DOHH2 (cell line): Measurements from ENCODE around the gene ATP5PB.

ENCODE experiments used
- H3F3A ChIP-seq: fragments of 200-600 bp; sonication (generic), shearing (Covaris generic); 2 replicates; pipeline ENCODE4 v1.6.0; 2016; ENCODE audit warnings: antibody characterized with exemption, mild to moderate bottlenecking; ENCODE audit not compliant: control insufficient read depth, insufficient read depth
- H3K27ac ChIP-seq: fragments of 200-600 bp; sonication (generic); 2 replicates; pipeline ENCODE4 v1.5.1; 2014; ENCODE audit warnings: low read depth, mild to moderate bottlenecking, low read length, moderate library complexity
- H3K27me3 ChIP-seq: fragments of 200-600 bp; sonication (generic); 2 replicates; pipeline ENCODE4 v1.6.1; 2014; ENCODE audit warnings: mild to moderate bottlenecking, low read length, mixed read lengths; ENCODE audit not compliant: control insufficient read depth
- H3K36me3 ChIP-seq: fragments of 200-600 bp; sonication (generic); 2 replicates; pipeline ENCODE4 v1.6.1; 2014; ENCODE audit warnings: mild to moderate bottlenecking, low read length, moderate library complexity, mixed read lengths; ENCODE audit not compliant: control insufficient read depth
- H3K4me1 ChIP-seq: fragments of 200-600 bp; sonication (generic); 2 replicates; pipeline ENCODE4 v1.6.1; 2014; ENCODE audit warnings: mild to moderate bottlenecking, low read length, mixed read lengths; ENCODE audit not compliant: control insufficient read depth
- H3K4me2 ChIP-seq: fragments of 200-600 bp; sonication (generic); 2 replicates; pipeline ENCODE4 v1.6.0; 2014; ENCODE audit warnings: mild to moderate bottlenecking, low read length, moderate library complexity
- H3K4me3 ChIP-seq: fragments of 200-600 bp; sonication (generic); 2 replicates; pipeline ENCODE4 v1.5.1; 2014; ENCODE audit warnings: mild to moderate bottlenecking, low read length, mixed read lengths
- H3K79me2 ChIP-seq: fragments of 200-600 bp; sonication (generic); 2 replicates; pipeline ENCODE4 v1.6.1; 2014; ENCODE audit warnings: mild to moderate bottlenecking, low read length, mixed read lengths; ENCODE audit not compliant: control insufficient read depth
- H3K9me2 ChIP-seq: fragments of 200-600 bp; sonication (generic); replicated peaks from 2 replicates; pipeline ENCODE4 v1.6.1; 2014; ENCODE audit warnings: mild to moderate bottlenecking, low read length, mixed read lengths; ENCODE audit not compliant: control insufficient read depth
- H3K9me3 ChIP-seq: fragments of 200-600 bp; sonication (generic); 2 replicates; pipeline ENCODE4 v1.6.1; 2014; ENCODE audit warnings: antibody characterized with exemption, low read length, mixed read lengths; ENCODE audit not compliant: control insufficient read depth, insufficient read depth
- H4K20me1 ChIP-seq: fragments of 200-600 bp; sonication (generic); 2 replicates; pipeline ENCODE4 v1.6.0; 2014; ENCODE audit warnings: low read depth, mild to moderate bottlenecking, antibody characterized with exemption, low read length, moderate library complexity; ENCODE audit not compliant: control insufficient read depth, insufficient read depth
- CTCF ChIP-seq: fragments of 200-600 bp; sonication (generic); IDR thresholded peaks from one replicate; pipeline ENCODE4 v1.5.1; 2014; ENCODE audit warnings: antibody characterized with exemption, mild to moderate bottlenecking, low read depth, low read length; ENCODE audit not compliant: poor library complexity, severe bottlenecking
- EZH2phosphoT487 ChIP-seq: fragments of 200-600 bp; sonication (generic); IDR thresholded peaks from 2 replicates; pipeline ENCODE4 v1.6.1; 2017; ENCODE audit warnings: borderline replicate concordance, mild to moderate bottlenecking, antibody characterized with exemption, low read length, moderate library complexity, mixed read lengths

ATP5PB gene

GRCh38 chr1:111471538-111471937 is 22.3 kb downstream of the ATP5PB start:
- peak overlapping the region; percentile 80 for H3K4me2 ChIP-seq
- peak overlapping the region; percentile 63 for H3K4me3 ChIP-seq
- H3K27ac ChIP-seq, result peak overlapping the region; percentile 72
- H3K36me3 ChIP-seq, result peaks cover 17% of the 10 kb centered on the region
- H4K20me1 ChIP-seq, result no peaks in the 10 kb centered on the region
- no peaks in the 10 kb centered on the region for H3K79me2 ChIP-seq
- H3K4me1 ChIP-seq, result peaks cover 56% of the 10 kb centered on the region
- no peaks in the 10 kb centered on the region for H3K9me3 ChIP-seq
- H3K27me3 ChIP-seq, result no peaks in the 10 kb centered on the region
- H3K9me2 ChIP-seq, result no peaks in the 10 kb centered on the region
- H3F3A ChIP-seq, result peaks cover 10% of the 10 kb centered on the region
- TF ChIP-seq EZH2phosphoT487 (no peak), CTCF (no peak)

GRCh38 chr1:111474106-111474505 is 24.8 kb downstream of the ATP5PB start:
- no peak for TF ChIP-seq EZH2phosphoT487
- TF ChIP-seq CTCF, result no peak

GRCh38 chr1:111474521-111474920 is 25.3 kb downstream of the ATP5PB start:
- TF ChIP-seq EZH2phosphoT487, result no peak
- no peak for TF ChIP-seq CTCF
- peak overlapping the region; percentile 66 for H3K4me2 ChIP-seq

More at GRCh38 chr1:111474106-111474505, 24.8 kb downstream of the ATP5PB start:
- Histone ChIP-seq H3K4me1 (peaks cover 70% of the 10 kb centered on the region), H3F3A (peaks cover 10% of the 10 kb centered on the region), H3K4me3 (peak overlapping the region; percentile 53), H3K9me2 (no peaks in the 10 kb centered on the region), H3K79me2 (no peaks in the 10 kb centered on the region), H3K9me3 (no peaks in the 10 kb centered on the region), H3K27me3 (no peaks in the 10 kb centered on the region), H3K4me2 (peak overlapping the region; percentile 66), H3K27ac (no peak overlapping the region), H3K36me3 (peaks cover 17% of the 10 kb centered on the region), H4K20me1 (no peaks in the 10 kb centered on the region)

GRCh38 chr1:111475701-111476100 is 26.4 kb downstream of the ATP5PB start:
- TF ChIP-seq CTCF (no peak), EZH2phosphoT487 (no peak)
- Histone ChIP-seq H4K20me1 (no peaks in the 10 kb centered on the region), H3K9me2 (no peaks in the 10 kb centered on the region), H3K4me3 (0 out of 2 replicates have a peak overlapping the region, but pooled peaks have one; percentile 0), H3K4me1 (peaks cover 56% of the 10 kb centered on the region), H3K36me3 (peaks cover 4% of the 10 kb centered on the region; the same call in 1 of the 2 replicates), H3K27me3 (no peaks in the 10 kb centered on the region), H3K4me2 (peak overlapping the region; percentile 66), H3K79me2 (no peaks in the 10 kb centered on the region), H3K27ac (no peak overlapping the region), H3K9me3 (no peaks in the 10 kb centered on the region), H3F3A (peaks cover 10% of the 10 kb centered on the region)

More at GRCh38 chr1:111474521-111474920, 25.3 kb downstream of the ATP5PB start:
- H3K27me3 ChIP-seq, result no peaks in the 10 kb centered on the region
- H3K9me2 ChIP-seq, result no peaks in the 10 kb centered on the region
- H3K27ac ChIP-seq, result no peak overlapping the region
- peaks cover 10% of the 10 kb centered on the region for H3F3A ChIP-seq
- peaks cover 13% of the 10 kb centered on the region for H3K36me3 ChIP-seq
- H3K4me1 ChIP-seq, result peaks cover 68% of the 10 kb centered on the region
- H3K9me3 ChIP-seq, result no peaks in the 10 kb centered on the region
- no peaks in the 10 kb centered on the region for H4K20me1 ChIP-seq
- no peaks in the 10 kb centered on the region for H3K79me2 ChIP-seq
- H3K4me3 ChIP-seq, result peak overlapping the region; percentile 53
